ENCODE data around the gene GYPB.
"Not testable (repeated sequence)": the region's sequence is repeated elsewhere in the genome, so short reads cannot be mapped to it uniquely, and the experiment has no call there.

Gene GYPB

GRCh38 chr4:144006200-144006803 lies 12.9 kb downstream of the GYPB start:
- not testable (repeated sequence) for H3K36me3 ChIP-seq (ENCODE audit: control insufficient read depth, insufficient read depth, low read length); H3K9me3 ChIP-seq (ENCODE audit: control insufficient read depth, insufficient read depth, low read length); H3K4me1 ChIP-seq (ENCODE audit: control insufficient read depth, insufficient read depth, low read length); H3K27me3 ChIP-seq (ENCODE audit: control insufficient read depth, insufficient read depth, low read length); H3K4me3 ChIP-seq (ENCODE audit: low read depth, low read length); H3K9ac ChIP-seq (ENCODE audit: low read depth, low read length)

DNA sequence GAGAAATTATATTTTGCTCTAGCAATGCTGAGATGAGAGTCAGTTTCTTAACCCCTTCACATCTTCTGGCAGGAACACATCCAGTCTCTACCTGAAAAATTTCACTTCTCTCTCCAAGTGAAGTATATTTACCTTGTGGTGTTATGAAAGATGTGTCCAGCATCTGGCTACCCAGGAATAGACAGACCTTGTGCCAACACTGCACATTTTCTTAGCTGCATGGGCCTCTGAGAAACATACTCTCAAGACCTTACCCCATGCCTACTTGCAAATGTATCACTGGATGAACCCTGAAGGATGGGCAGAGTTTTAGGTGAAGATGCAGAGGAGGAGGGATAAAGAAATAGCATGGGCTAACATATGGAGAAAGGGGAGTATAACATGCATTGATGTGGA lies 13.6 kb downstream of the GYPB start:
- H3K4me1 ChIP-seq (ENCODE audit: control insufficient read depth, insufficient read depth, low read length); H3K4me3 ChIP-seq (ENCODE audit: low read depth, low read length); H3K9me3 ChIP-seq (ENCODE audit: control insufficient read depth, insufficient read depth, low read length); H3K9ac ChIP-seq (ENCODE audit: low read depth, low read length); H3K36me3 ChIP-seq (ENCODE audit: control insufficient read depth, insufficient read depth, low read length); H3K27me3 ChIP-seq (ENCODE audit: control insufficient read depth, insufficient read depth, low read length): not testable (repeated sequence)

DNA sequence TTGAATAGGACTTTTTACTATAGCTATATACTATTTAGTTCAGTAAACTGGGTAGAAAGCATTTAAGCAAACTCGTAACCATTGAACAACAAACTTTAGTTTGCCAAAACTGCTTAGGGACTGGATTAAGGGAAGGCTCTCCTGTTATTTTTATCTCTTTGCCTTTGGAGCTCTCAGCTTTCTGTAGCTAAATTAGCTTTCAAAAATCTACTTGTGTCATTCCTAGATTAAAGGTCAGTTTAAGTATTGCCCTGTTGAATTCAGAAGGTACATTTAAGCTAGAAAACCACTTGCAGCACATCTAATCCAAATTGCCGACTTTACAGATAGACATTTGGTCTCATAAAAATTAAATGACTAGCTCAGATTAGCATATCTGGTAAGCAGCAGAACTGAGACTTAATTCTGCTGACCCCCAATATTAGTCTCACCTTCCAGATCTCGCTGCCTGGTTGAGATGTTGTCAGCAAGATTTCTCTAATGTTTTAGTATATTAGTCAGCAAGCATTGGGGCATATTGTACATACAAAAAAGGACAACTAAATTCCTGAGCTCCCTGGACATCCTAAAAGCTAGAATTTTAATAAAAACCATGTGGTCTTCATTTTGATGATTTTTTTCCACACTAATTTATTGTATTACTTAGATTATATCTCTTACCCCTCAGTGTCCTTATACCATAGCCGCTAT lies 14.2 kb downstream of the GYPB start:
- not testable (repeated sequence) for H3K4me3 ChIP-seq (ENCODE audit: low read depth, low read length); H3K9me3 ChIP-seq (ENCODE audit: control insufficient read depth, insufficient read depth, low read length); H3K9ac ChIP-seq (ENCODE audit: low read depth, low read length); H3K27me3 ChIP-seq (ENCODE audit: control insufficient read depth, insufficient read depth, low read length); H3K36me3 ChIP-seq (ENCODE audit: control insufficient read depth, insufficient read depth, low read length); H3K4me1 ChIP-seq (ENCODE audit: control insufficient read depth, insufficient read depth, low read length)

DNA sequence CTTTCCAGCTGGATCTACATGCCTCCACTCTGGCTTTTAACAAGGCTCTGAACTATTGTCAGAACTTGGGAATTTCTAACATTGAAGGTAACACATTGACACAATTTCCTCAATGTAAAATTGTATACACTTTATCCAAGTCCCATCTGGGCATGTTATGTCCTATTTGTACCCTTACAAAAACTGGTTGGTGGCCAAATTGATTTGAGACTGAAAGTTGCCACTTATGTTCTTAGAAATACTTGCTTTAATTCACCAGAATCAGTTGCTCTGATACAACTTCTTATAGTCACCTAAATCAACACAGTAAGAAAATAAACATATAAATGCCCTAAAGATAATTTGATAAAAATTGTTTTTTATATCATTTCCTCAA lies 15.3 kb downstream of the GYPB start:
- not testable (repeated sequence) for H3K4me3 ChIP-seq (ENCODE audit: low read depth, low read length); H3K9ac ChIP-seq (ENCODE audit: low read depth, low read length); H3K36me3 ChIP-seq (ENCODE audit: control insufficient read depth, insufficient read depth, low read length); H3K27me3 ChIP-seq (ENCODE audit: control insufficient read depth, insufficient read depth, low read length); H3K9me3 ChIP-seq (ENCODE audit: control insufficient read depth, insufficient read depth, low read length); H3K4me1 ChIP-seq (ENCODE audit: control insufficient read depth, insufficient read depth, low read length)

DNA sequence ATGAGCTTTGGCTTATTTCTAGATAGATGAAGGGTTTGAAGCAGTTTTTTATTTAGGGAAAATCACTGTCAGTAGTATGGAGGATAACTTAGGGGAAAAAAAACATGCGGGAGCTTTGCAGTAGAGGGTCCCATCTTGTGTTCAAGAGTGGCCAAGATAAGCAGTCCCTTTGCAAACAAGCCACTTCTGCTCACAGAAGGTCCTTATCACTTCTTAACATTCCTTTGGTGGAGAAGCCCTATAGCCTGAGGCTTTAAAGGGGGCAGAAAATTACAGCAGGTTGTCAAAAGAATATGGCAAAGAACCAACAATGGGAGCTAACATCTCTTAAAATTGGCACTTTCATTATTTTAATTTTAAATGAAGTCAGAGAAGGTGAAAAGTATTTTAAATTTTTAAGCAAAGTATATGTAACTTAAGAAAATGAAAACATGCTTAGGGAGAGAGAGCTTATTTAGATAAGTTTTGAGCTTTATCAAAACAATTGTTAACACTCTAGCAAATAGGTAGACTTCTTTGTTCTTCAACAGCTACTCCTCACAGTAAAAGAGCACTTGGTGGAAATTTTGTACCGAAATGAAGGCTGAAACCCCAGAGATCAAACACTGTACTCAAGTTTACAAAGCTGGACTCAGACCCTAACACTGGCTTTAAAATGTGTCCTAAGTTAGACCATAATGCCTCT lies 15.8 kb downstream of the GYPB start:
- H3K9me3 ChIP-seq (ENCODE audit: control insufficient read depth, insufficient read depth, low read length); H3K9ac ChIP-seq (ENCODE audit: low read depth, low read length); H3K27me3 ChIP-seq (ENCODE audit: control insufficient read depth, insufficient read depth, low read length); H3K36me3 ChIP-seq (ENCODE audit: control insufficient read depth, insufficient read depth, low read length); H3K4me1 ChIP-seq (ENCODE audit: control insufficient read depth, insufficient read depth, low read length); H3K4me3 ChIP-seq (ENCODE audit: low read depth, low read length): not testable (repeated sequence)

- not testable (repeated sequence) for H3K9me3 ChIP-seq (ENCODE audit: control insufficient read depth, insufficient read depth, low read length); H3K4me3 ChIP-seq (ENCODE audit: low read depth, low read length); H3K27me3 ChIP-seq (ENCODE audit: control insufficient read depth, insufficient read depth, low read length); H3K36me3 ChIP-seq (ENCODE audit: control insufficient read depth, insufficient read depth, low read length); H3K9ac ChIP-seq (ENCODE audit: low read depth, low read length); H3K4me1 ChIP-seq (ENCODE audit: control insufficient read depth, insufficient read depth, low read length)
Measured at GRCh38 chr4:144000331-144000995, 18.7 kb downstream of the GYPB start.

GRCh38 chr4:143996193-143996592 lies 23.0 kb downstream of the GYPB start:
- not testable (repeated sequence) for H3K36me3 ChIP-seq (ENCODE audit: control insufficient read depth, insufficient read depth, low read length); H3K4me3 ChIP-seq (ENCODE audit: low read depth, low read length); H3K27me3 ChIP-seq (ENCODE audit: control insufficient read depth, insufficient read depth, low read length); H3K9ac ChIP-seq (ENCODE audit: low read depth, low read length); H3K9me3 ChIP-seq (ENCODE audit: control insufficient read depth, insufficient read depth, low read length); H3K4me1 ChIP-seq (ENCODE audit: control insufficient read depth, insufficient read depth, low read length)

GRCh38 chr4:143991761-143992160 lies 27.4 kb downstream of the GYPB start:
- H3K9me3 ChIP-seq (ENCODE audit: control insufficient read depth, insufficient read depth, low read length); H3K9ac ChIP-seq (ENCODE audit: low read depth, low read length); H3K4me1 ChIP-seq (ENCODE audit: control insufficient read depth, insufficient read depth, low read length); H3K36me3 ChIP-seq (ENCODE audit: control insufficient read depth, insufficient read depth, low read length); H3K4me3 ChIP-seq (ENCODE audit: low read depth, low read length); H3K27me3 ChIP-seq (ENCODE audit: control insufficient read depth, insufficient read depth, low read length): not testable (repeated sequence)

DNA sequence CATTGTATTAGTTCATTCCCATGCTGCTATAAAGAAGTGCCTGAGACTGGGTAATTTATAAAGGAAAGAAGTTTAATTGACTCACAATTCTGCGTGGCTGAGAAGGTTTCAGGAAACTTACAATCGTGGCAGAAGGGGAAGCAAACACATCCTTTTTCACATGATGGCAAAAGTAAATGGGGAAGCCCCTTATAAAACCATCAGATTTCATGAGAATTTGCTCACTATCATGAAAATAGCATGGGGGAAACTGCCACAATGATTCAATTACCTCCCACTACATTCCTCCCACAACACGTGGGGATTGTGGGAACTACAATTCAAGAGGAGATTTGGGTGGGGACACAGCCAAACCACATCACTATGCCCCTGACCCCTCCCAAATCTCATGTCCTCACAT lies 28.5 kb downstream of the GYPB start:
- not testable (repeated sequence) for H3K9ac ChIP-seq (ENCODE audit: low read depth, low read length); H3K4me1 ChIP-seq (ENCODE audit: control insufficient read depth, insufficient read depth, low read length); H3K27me3 ChIP-seq (ENCODE audit: control insufficient read depth, insufficient read depth, low read length); H3K36me3 ChIP-seq (ENCODE audit: control insufficient read depth, insufficient read depth, low read length); H3K9me3 ChIP-seq (ENCODE audit: control insufficient read depth, insufficient read depth, low read length); H3K4me3 ChIP-seq (ENCODE audit: low read depth, low read length)

- Histone ChIP-seq H3K4me1 (ENCODE audit: control insufficient read depth, insufficient read depth, low read length) (no peaks in the 10 kb centered on the region), H3K27me3 (ENCODE audit: control insufficient read depth, insufficient read depth, low read length) (no peaks in the 10 kb centered on the region), H3K9ac (ENCODE audit: low read depth, low read length) (no peak overlapping the region), H3K4me3 (ENCODE audit: low read depth, low read length) (no peak overlapping the region), H3K9me3 (ENCODE audit: control insufficient read depth, insufficient read depth, low read length) (no peaks in the 10 kb centered on the region), H3K36me3 (ENCODE audit: control insufficient read depth, insufficient read depth, low read length) (no peaks in the 10 kb centered on the region)
Measured at GRCh38 chr4:143986180-143986579, 33.0 kb downstream of the GYPB start.

- H3K27me3 ChIP-seq (ENCODE audit: control insufficient read depth, insufficient read depth, low read length); H3K4me3 ChIP-seq (ENCODE audit: low read depth, low read length); H3K9me3 ChIP-seq (ENCODE audit: control insufficient read depth, insufficient read depth, low read length); H3K36me3 ChIP-seq (ENCODE audit: control insufficient read depth, insufficient read depth, low read length); H3K4me1 ChIP-seq (ENCODE audit: control insufficient read depth, insufficient read depth, low read length); H3K9ac ChIP-seq (ENCODE audit: low read depth, low read length): not testable (repeated sequence)
Measured at GRCh38 chr4:143980776-143981175, 38.4 kb downstream of the GYPB start.

DNA sequence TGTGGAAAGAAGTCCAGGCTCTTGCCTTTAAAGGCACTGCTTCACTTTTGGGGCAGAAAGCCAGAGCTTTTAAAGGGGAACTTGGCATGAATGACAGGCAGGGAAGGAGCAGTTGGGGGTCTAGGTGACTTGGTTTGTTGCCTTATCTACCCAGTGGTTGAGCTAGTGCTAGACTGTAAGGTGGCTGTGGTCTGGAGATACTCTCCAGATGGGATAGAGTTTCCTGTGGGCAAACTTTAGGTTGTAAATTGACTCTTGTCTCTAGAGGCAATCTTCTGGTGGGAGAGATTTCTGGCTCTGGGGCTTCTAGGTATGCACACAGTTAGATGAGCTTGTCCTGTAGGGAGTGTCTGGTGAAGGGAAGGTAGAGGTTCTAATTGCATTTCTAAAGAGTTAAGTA lies 43.7 kb downstream of the GYPB start:
- H3K9me3 ChIP-seq (ENCODE audit: control insufficient read depth, insufficient read depth, low read length); H3K27me3 ChIP-seq (ENCODE audit: control insufficient read depth, insufficient read depth, low read length); H3K9ac ChIP-seq (ENCODE audit: low read depth, low read length); H3K4me3 ChIP-seq (ENCODE audit: low read depth, low read length); H3K4me1 ChIP-seq (ENCODE audit: control insufficient read depth, insufficient read depth, low read length); H3K36me3 ChIP-seq (ENCODE audit: control insufficient read depth, insufficient read depth, low read length): not testable (repeated sequence)

All from iPS-15b (cell line).